ENCODE measurements around the gene PSMA7.

GRCh38 chr20:62135573-62136266 is 7.5 kb downstream of the PSMA7 start:
- TF ChIP-seq, protein P1, sequence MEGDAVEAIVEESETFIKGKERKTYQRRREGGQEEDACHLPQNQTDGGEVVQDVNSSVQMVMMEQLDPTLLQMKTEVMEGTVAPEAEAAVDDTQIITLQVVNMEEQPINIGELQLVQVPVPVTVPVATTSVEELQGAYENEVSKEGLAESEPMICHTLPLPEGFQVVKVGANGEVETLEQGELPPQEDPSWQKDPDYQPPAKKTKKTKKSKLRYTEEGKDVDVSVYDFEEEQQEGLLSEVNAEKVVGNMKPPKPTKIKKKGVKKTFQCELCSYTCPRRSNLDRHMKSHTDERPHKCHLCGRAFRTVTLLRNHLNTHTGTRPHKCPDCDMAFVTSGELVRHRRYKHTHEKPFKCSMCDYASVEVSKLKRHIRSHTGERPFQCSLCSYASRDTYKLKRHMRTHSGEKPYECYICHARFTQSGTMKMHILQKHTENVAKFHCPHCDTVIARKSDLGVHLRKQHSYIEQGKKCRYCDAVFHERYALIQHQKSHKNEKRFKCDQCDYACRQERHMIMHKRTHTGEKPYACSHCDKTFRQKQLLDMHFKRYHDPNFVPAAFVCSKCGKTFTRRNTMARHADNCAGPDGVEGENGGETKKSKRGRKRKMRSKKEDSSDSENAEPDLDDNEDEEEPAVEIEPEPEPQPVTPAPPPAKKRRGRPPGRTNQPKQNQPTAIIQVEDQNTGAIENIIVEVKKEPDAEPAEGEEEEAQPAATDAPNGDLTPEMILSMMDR (conservative IDR thresholded peaks at IDR 0.05; ENCODE audit: low read length), result no peak
- TF ChIP-seq EZH2phosphoT487 (IDR thresholded peaks at IDR 0.05; ENCODE audit: borderline replicate concordance), result no peak

Measured in Loucy (cell line).